Measurements from ENCODE around the gene PLD1.

The PLD1 gene

GRCh38 chr3:171556574-171557145 lies 253.6 kb downstream of the PLD1 start:
- DNase-seq = no peak

- DNase-seq = no peak
These were observed 254.1 kb downstream of the PLD1 start for GRCh38 chr3:171556148-171556547.

GRCh38 chr3:171553086-171553485 lies 257.2 kb downstream of the PLD1 start:
- no peak for DNase-seq

- no peak for DNase-seq
These were observed 257.8 kb downstream of the PLD1 start for GRCh38 chr3:171552531-171552930.

- no peak for DNase-seq
These were observed 259.0 kb downstream of the PLD1 start for GRCh38 chr3:171551296-171551695.
